ENCODE data around the gene IL23A.
"Not testable (repeated sequence)": the region's sequence is repeated elsewhere in the genome, so short reads cannot be mapped to it uniquely, and the experiment has no call there.

Gene IL23A

GRCh38 chr12:56334490-56334793 is 4.2 kb upstream of the IL23A start:
- no peak for DNase-seq (ENCODE audit: insufficient read length, low spot score)
- FAIRE-seq, result no peak
- TF ChIP-seq, protein P1, sequence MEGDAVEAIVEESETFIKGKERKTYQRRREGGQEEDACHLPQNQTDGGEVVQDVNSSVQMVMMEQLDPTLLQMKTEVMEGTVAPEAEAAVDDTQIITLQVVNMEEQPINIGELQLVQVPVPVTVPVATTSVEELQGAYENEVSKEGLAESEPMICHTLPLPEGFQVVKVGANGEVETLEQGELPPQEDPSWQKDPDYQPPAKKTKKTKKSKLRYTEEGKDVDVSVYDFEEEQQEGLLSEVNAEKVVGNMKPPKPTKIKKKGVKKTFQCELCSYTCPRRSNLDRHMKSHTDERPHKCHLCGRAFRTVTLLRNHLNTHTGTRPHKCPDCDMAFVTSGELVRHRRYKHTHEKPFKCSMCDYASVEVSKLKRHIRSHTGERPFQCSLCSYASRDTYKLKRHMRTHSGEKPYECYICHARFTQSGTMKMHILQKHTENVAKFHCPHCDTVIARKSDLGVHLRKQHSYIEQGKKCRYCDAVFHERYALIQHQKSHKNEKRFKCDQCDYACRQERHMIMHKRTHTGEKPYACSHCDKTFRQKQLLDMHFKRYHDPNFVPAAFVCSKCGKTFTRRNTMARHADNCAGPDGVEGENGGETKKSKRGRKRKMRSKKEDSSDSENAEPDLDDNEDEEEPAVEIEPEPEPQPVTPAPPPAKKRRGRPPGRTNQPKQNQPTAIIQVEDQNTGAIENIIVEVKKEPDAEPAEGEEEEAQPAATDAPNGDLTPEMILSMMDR (IDR thresholded peaks at IDR 0.05; ENCODE audit: insufficient read depth, missing control alignments), result no peak

- not testable (repeated sequence) for FAIRE-seq; DNase-seq (ENCODE audit: insufficient read length, low spot score)
These were observed 3.2 kb upstream of the IL23A start for GRCh38 chr12:56335527-56335926.

DNA sequence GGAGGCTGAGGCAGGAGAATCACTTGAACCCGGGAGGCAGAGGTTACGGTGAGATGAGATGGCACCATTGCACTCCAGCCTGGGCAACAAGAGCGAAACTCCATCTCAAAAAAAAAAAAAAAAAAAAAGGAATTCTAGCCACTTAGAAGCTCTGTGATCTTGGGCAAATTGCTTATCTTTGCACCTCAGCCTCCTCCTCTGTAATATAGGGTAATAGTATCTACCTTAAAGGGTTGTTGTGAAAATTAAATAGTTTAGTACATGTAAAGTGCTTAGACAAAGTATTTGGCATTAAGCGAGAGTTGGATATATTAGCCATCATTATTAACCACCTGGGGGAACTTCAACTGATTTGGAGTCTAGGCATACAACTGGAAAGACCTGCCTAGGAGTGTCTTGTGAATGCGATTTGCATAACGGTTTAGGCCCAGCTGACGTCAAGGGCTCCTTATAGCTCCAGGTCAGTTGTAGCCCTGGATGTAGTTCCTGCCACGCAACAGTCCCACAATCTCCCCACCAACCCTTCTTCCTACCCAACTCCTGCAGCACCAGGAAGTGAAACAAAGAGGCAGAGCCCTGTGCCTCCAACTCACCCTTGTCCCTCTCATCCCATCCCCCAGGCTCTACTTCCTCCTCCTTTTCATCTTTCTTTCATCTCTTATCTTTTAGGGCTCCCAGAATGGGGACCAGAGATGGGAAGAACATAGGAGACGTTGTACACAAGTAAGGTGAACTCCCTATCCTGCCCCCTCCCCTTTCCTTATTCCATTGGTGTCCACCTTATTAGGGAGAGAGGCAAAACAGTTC is 2.1 kb upstream of the IL23A start:
- DNase-seq (ENCODE audit: insufficient read length, low spot score) (no peak), FAIRE-seq (no peak)
- TF ChIP-seq, protein P1 (IDR thresholded peaks at IDR 0.05; ENCODE audit: insufficient read depth, missing control alignments), result no peak

DNA sequence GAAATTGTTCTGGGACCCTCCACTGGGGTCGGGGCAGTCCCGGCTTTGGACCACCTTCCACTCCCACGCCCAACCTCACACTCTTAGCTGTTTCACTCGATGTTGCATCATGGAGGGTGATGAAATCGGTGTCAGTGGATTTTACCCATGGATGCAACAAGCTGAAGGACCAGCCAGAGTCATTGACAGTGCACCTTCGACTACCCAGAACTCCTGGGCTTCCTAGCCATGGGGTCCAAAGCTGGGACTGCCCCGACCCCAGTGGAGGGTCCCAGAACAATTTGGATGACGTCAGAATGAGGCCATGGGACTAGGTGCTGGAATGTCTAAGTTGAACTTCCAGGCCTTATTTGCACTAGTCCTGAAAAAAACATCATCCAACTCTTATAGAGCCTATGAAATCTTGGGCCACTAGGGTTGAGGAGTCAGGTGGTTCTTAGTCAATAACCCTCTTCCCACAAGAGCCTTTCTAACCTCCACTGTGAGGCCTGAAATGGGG is 882 bp upstream of the IL23A start:
- FAIRE-seq, result no peak
- TF ChIP-seq, protein P1 (IDR thresholded peaks at IDR 0.05; ENCODE audit: insufficient read depth, missing control alignments), result no peak
- DNase-seq (ENCODE audit: insufficient read length, low spot score), result no peak

GRCh38 chr12:56339158-56339422 is 406 bp downstream of the IL23A start:
- TF ChIP-seq, protein P1 (IDR thresholded peaks at IDR 0.05; ENCODE audit: insufficient read depth, missing control alignments), result no peak
- no peak for DNase-seq (ENCODE audit: insufficient read length, low spot score)
- FAIRE-seq, result no peak

DNA sequence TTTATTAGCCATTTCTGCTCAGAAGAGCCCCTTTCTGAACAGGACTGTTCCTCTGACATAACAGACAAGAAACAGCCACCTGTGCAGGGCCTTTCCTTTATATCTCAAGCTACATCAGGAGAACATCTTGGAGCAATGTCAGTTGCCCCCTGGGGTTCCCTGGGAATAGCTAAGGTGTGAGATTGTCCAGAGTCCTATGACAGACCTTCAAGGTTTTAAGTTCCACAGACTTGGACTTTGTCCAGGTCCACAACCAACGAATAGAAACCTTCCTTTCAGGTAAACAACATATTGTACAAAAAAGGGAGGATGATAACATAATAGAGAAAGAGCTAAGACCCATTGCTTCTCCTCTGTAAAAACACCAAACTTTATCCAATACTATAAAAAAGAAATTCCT is 2.9 kb downstream of the IL23A start:
- no peak for DNase-seq (ENCODE audit: insufficient read length, low spot score)
- TF ChIP-seq, protein P1 (IDR thresholded peaks at IDR 0.05; ENCODE audit: insufficient read depth, missing control alignments), result no peak
- FAIRE-seq, result no peak

DNA sequence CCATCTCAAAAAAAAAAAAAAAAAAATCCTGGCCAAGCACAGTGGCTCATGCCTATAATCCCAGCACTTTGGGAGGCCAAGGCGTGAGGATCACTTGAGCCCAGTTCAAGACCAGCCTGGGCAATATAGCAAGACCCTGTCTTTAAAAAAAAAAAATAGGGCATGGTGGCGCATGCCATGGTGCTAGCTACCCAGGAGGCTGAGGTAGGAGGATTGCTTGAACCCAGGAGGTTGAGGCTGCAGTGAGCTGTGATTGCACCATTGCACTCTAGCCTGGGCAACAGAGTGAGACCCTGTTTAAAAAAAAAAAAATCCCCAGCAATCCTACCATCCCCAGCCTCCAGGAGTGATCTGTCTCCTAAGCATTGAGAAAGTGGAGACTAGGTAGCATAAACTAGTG is 3.6 kb downstream of the IL23A start:
- not testable (repeated sequence) for DNase-seq (ENCODE audit: insufficient read length, low spot score); FAIRE-seq

DNA sequence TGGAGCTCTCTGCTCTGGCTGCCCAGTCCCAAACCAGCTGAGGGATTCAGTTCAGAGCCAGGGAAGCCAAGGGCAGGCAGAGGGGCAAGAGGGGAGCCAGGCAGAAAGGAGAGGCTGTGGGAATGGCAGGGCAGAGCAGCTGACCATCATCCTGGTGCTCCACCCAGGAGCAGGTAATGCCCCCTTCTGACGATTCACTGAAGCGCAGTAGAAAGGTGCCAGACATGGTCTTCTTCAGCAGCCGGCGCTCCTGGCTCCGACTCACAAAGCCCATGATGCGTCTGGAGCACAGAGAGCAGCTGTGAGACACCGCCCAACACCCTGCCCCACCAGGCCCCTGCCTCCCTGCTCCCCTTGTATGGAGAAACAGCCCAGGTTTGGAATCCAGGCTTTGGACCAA is 8.0 kb downstream of the IL23A start:
- DNase-seq (ENCODE audit: insufficient read length, low spot score), result no peak
- TF ChIP-seq, protein P1 (IDR thresholded peaks at IDR 0.05; ENCODE audit: insufficient read depth, missing control alignments), result no peak
- FAIRE-seq, result no peak

- FAIRE-seq; DNase-seq (ENCODE audit: insufficient read length, low spot score): not testable (repeated sequence)
These were observed 8.6 kb downstream of the IL23A start for GRCh38 chr12:56347255-56347654.

Measured in D721Med (cell line).